ENCODE results near the gene FOXA2. TPM values are rescaled to one million over a fixed set of nuclear protein-coding genes. Genes with fewer than 3 reads are reported as not detected.

The FOXA2 gene
- total and polyA plus RNA-seq, 2 of the 13 experiments (the other 11 are each of a cell fraction or from before 2014, with no cell fraction given): 8.8 to 12.2 TPM

GRCh38 chr20:22575087-22575721, 9.2 kb downstream of the FOXA2 start (continued):
- TF ChIP-seq ZNF556 (CRISPR knock-in tag; IDR thresholded peaks at IDR 0.05; ENCODE audit: borderline replicate concordance) (no peak), NR2F2 (IDR thresholded peaks at IDR 0.05; ENCODE audit: borderline replicate concordance, low read depth) (no peak), E2F2 (CRISPR knock-in tag; IDR thresholded peaks at IDR 0.05; ENCODE audit: borderline replicate concordance) (no peak), SMAD1 (CRISPR knock-in tag; IDR thresholded peaks at IDR 0.05; ENCODE audit: borderline replicate concordance, low read depth) (no peak), FOXA3 (CRISPR knock-in tag; IDR thresholded peaks at IDR 0.05) (no peak), FLYWCH1 (CRISPR knock-in tag; IDR thresholded peaks at IDR 0.05) (no peak), KLF16 (CRISPR knock-in tag; IDR thresholded peaks at IDR 0.05) (no peak), RFX5 (IDR thresholded peaks at IDR 0.05; ENCODE audit: low read depth, low read length) (no peak), ZNF629 (CRISPR knock-in tag; conservative IDR thresholded peaks at IDR 0.05) (no peak), SKI (IDR thresholded peaks at IDR 0.05; ENCODE audit: partially characterized antibody) (no peak), PPARG (CRISPR knock-in tag; conservative IDR thresholded peaks at IDR 0.05) (no peak), BRD4 (CRISPR knock-in tag; IDR thresholded peaks at IDR 0.05) (no peak), SALL1 (CRISPR knock-in tag; IDR thresholded peaks at IDR 0.05) (peak; percentile 8; the same call in 1 of the 2 replicates), SIN3B (IDR thresholded peaks at IDR 0.05; ENCODE audit: low read length) (no peak), GMEB2 (CRISPR knock-in tag; IDR thresholded peaks at IDR 0.05; ENCODE audit: low read depth) (no peak), ZBTB26 (CRISPR knock-in tag; IDR thresholded peaks at IDR 0.05; ENCODE audit: borderline replicate concordance) (no peak), ZNF264 (CRISPR knock-in tag; IDR thresholded peaks at IDR 0.05) (no peak), POLR2G (IDR thresholded peaks at IDR 0.05; ENCODE audit: low read depth, low read length) (no peak; the same call in 1 of the 2 replicates)
- TF ChIP-seq, protein P1, sequence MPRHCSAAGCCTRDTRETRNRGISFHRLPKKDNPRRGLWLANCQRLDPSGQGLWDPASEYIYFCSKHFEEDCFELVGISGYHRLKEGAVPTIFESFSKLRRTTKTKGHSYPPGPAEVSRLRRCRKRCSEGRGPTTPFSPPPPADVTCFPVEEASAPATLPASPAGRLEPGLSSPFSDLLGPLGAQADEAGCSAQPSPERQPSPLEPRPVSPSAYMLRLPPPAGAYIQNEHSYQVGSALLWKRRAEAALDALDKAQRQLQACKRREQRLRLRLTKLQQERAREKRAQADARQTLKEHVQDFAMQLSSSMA (CRISPR knock-in tag; IDR thresholded peaks at IDR 0.05): no peak
- TF ChIP-seq, protein P2, sequence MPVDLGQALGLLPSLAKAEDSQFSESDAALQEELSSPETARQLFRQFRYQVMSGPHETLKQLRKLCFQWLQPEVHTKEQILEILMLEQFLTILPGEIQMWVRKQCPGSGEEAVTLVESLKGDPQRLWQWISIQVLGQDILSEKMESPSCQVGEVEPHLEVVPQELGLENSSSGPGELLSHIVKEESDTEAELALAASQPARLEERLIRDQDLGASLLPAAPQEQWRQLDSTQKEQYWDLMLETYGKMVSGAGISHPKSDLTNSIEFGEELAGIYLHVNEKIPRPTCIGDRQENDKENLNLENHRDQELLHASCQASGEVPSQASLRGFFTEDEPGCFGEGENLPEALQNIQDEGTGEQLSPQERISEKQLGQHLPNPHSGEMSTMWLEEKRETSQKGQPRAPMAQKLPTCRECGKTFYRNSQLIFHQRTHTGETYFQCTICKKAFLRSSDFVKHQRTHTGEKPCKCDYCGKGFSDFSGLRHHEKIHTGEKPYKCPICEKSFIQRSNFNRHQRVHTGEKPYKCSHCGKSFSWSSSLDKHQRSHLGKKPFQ (CRISPR knock-in tag; IDR thresholded peaks at IDR 0.05; ENCODE audit: insufficient replicate concordance): no peak
